Effector CD8-positive, alpha-beta T cell (primary cell): Measurements from ENCODE around the gene IL16.

Experiments used
- DNase-seq: peaks from one replicate; lab custom pipeline; 2025; lab: John Stamatoyannopoulos, UW

IL16 gene

GRCh38 chr15:81294516-81294880 lies 97.8 kb downstream of the IL16 start:
- no peak for DNase-seq

GRCh38 chr15:81295486-81296121 lies 98.9 kb downstream of the IL16 start:
- DNase-seq = no peak

- no peak for DNase-seq
Observed at GRCh38 chr15:81296186-81296585, 99.5 kb downstream of the IL16 start.

GRCh38 chr15:81296673-81297072 lies 100.0 kb downstream of the IL16 start:
- DNase-seq = peak; percentile 40

- DNase-seq = no peak
Observed at GRCh38 chr15:81297147-81297572, 100.5 kb downstream of the IL16 start.

GRCh38 chr15:81297603-81298575 lies 101.2 kb downstream of the IL16 start:
- no peak for DNase-seq

- no peak for DNase-seq
Observed at GRCh38 chr15:81298611-81299010, 101.9 kb downstream of the IL16 start.

- DNase-seq = no peak
Observed at GRCh38 chr15:81299156-81299555, 102.5 kb downstream of the IL16 start.

- no peak for DNase-seq
Observed at GRCh38 chr15:81299630-81300273, 103.1 kb downstream of the IL16 start.

GRCh38 chr15:81301385-81301784 lies 104.7 kb downstream of the IL16 start:
- DNase-seq = no peak

GRCh38 chr15:81301815-81302399 lies 105.2 kb downstream of the IL16 start:
- DNase-seq = no peak

- DNase-seq = no peak
Observed at GRCh38 chr15:81302701-81303109, 106.0 kb downstream of the IL16 start.

- no peak for DNase-seq
Observed at GRCh38 chr15:81303244-81304225, 106.9 kb downstream of the IL16 start.

- DNase-seq = no peak
Observed at GRCh38 chr15:81304226-81304625, 107.5 kb downstream of the IL16 start.

- DNase-seq = no peak
Observed at GRCh38 chr15:81308260-81308659, 111.6 kb downstream of the IL16 start.

GRCh38 chr15:81309647-81310450 lies 113.2 kb downstream of the IL16 start:
- no peak for DNase-seq

- no peak for DNase-seq
Observed at GRCh38 chr15:81310480-81310879, 113.8 kb downstream of the IL16 start.

- no peak for DNase-seq
Observed at GRCh38 chr15:81311752-81312464, 115.2 kb downstream of the IL16 start.

GRCh38 chr15:81312790-81313543 lies 116.3 kb downstream of the IL16 start:
- no peak for DNase-seq
